OCI-LY3 (cell line): ENCODE measurements around the gene PIK3C2G.

Experiments used
- CTCF ChIP-seq: fragments of 200-600, 300-600 bp; sonication (generic); IDR thresholded peaks from 2 replicates; pipeline ENCODE4 v1.5.1; 2014; ENCODE audit warnings: antibody characterized with exemption, low read length, low read depth
- EZH2phosphoT487 ChIP-seq: fragments of 200-600 bp; shearing (Covaris generic); IDR thresholded peaks from 2 replicates; pipeline ENCODE4 v1.6.1; 2018; ENCODE audit warnings: antibody characterized with exemption, mixed run types, low read depth

- no peak for TF ChIP-seq CTCF
- no peak for TF ChIP-seq EZH2phosphoT487
These were observed 429.3 kb downstream of the PIK3C2G start for GRCh38 chr12:18690653-18691052.
